Effector memory CD8-positive, alpha-beta T cell (primary cell): ENCODE measurements around the gene THSD4.

Experiments used
- ATAC-seq: fragments of 150-1000 bp; cut with Tn5 transposase; replicated peaks from 2 replicates; pipeline ENCODE4 v1.10.0; 2021; ENCODE audit warnings: mild to moderate bottlenecking, moderate library complexity
- DNase-seq, 3 experiments: peaks; one replicate each; pipeline ENCODE4 v3.0.0; 2021
- H3K27ac Mint-ChIP-seq, 2 donors: one replicate each; pipeline ENCODE4 v1.8.0; 2022; ENCODE audit warnings: mild to moderate bottlenecking in 2 of 2, mixed read lengths in 2 of 2, moderate library complexity in 2 of 2
- H3K27me3 Mint-ChIP-seq, 2 donors: one replicate each; pipeline ENCODE4 v1.8.0; 2022; ENCODE audit warnings: mixed read lengths in 2 of 2
- H3K36me3 Mint-ChIP-seq: one replicate; pipeline ENCODE4 v1.8.0; 2022; ENCODE audit warnings: mild to moderate bottlenecking, moderate library complexity, mixed read lengths; ENCODE audit not compliant: insufficient read depth
- H3K4me1 Mint-ChIP-seq, 2 donors: one replicate each; pipeline ENCODE4 v1.8.0; 2022; ENCODE audit warnings: low read depth in 2 of 2, mixed read lengths in 2 of 2
- H3K4me3 Mint-ChIP-seq, 2 donors: one replicate each; pipeline ENCODE4 v1.8.0; 2022; ENCODE audit warnings: mild to moderate bottlenecking in 2 of 2, mixed read lengths in 2 of 2, moderate library complexity in 2 of 2
- H3K9me3 Mint-ChIP-seq, 2 donors: one replicate each; pipeline ENCODE4 v1.8.0; 2022; ENCODE audit warnings: mixed read lengths in 2 of 2

THSD4 gene

GRCh38 chr15:71471347-71471746 is 356.1 kb downstream of the THSD4 start:
- Mint-ChIP-seq H3K27me3 (peaks cover 12 to 43% of the 10 kb centered on the region in 2 donors), H3K9me3 (no peaks in the 10 kb centered on the region), H3K36me3 (no peaks in the 10 kb centered on the region), H3K4me1 (peaks cover 0 to 2% of the 10 kb centered on the region in 2 donors), H3K27ac (no peak overlapping the region), H3K4me3 (no peak overlapping the region)
- DNase-seq (no peak), ATAC-seq (no peak)

GRCh38 chr15:71472566-71472965 is 357.3 kb downstream of the THSD4 start:
- peaks cover 0 to 2% of the 10 kb centered on the region in 2 donors for H3K4me1 Mint-ChIP-seq
- no peak overlapping the region for H3K4me3 Mint-ChIP-seq
- no peaks in the 10 kb centered on the region for H3K36me3 Mint-ChIP-seq
- no peak overlapping the region for H3K27ac Mint-ChIP-seq
- ATAC-seq, result no peak
- no peaks in the 10 kb centered on the region for H3K9me3 Mint-ChIP-seq
- DNase-seq, result no peak
- peaks cover 12 to 39% of the 10 kb centered on the region in 2 donors for H3K27me3 Mint-ChIP-seq

GRCh38 chr15:71473751-71474150 is 358.5 kb downstream of the THSD4 start:
- DNase-seq (no peak), ATAC-seq (no peak)
- no peak overlapping the region for H3K4me3 Mint-ChIP-seq
- H3K9me3 Mint-ChIP-seq, result no peaks in the 10 kb centered on the region
- no peak overlapping the region for H3K27ac Mint-ChIP-seq
- H3K4me1 Mint-ChIP-seq, result peaks cover 0 to 2% of the 10 kb centered on the region in 2 donors
- H3K36me3 Mint-ChIP-seq, result no peaks in the 10 kb centered on the region
- peaks cover 7 to 29% of the 10 kb centered on the region in 2 donors for H3K27me3 Mint-ChIP-seq

GRCh38 chr15:71476823-71477222 is 361.6 kb downstream of the THSD4 start:
- H3K4me3 Mint-ChIP-seq, result no peak overlapping the region
- no peak for DNase-seq

GRCh38 chr15:71480556-71480955 is 365.3 kb downstream of the THSD4 start:
- ATAC-seq, result no peak
- no peak for DNase-seq
- H3K27me3 Mint-ChIP-seq, result peaks cover 17 to 37% of the 10 kb centered on the region in 2 donors
- H3K9me3 Mint-ChIP-seq, result no peaks in the 10 kb centered on the region
- no peak overlapping the region for H3K4me3 Mint-ChIP-seq
- H3K36me3 Mint-ChIP-seq, result no peaks in the 10 kb centered on the region
- H3K27ac Mint-ChIP-seq, result no peak overlapping the region
- no peaks in the 10 kb centered on the region for H3K4me1 Mint-ChIP-seq

More at GRCh38 chr15:71476823-71477222, 361.6 kb downstream of the THSD4 start:
- ATAC-seq, result no peak
- Mint-ChIP-seq H3K9me3 (no peaks in the 10 kb centered on the region), H3K4me1 (no peaks in the 10 kb centered on the region), H3K36me3 (no peaks in the 10 kb centered on the region), H3K27ac (no peak overlapping the region), H3K27me3 (peaks cover 11 to 32% of the 10 kb centered on the region in 2 donors)

- no peak for ATAC-seq
- no peak for DNase-seq
- Mint-ChIP-seq H3K36me3 (no peaks in the 10 kb centered on the region), H3K27ac (no peak overlapping the region), H3K9me3 (no peaks in the 10 kb centered on the region), H3K4me3 (no peak overlapping the region), H3K4me1 (no peaks in the 10 kb centered on the region), H3K27me3 (peaks cover 36 to 42% of the 10 kb centered on the region in 2 donors)
Observed at GRCh38 chr15:71484080-71484479, 368.8 kb downstream of the THSD4 start.

GRCh38 chr15:71485094-71485693 is 369.9 kb downstream of the THSD4 start:
- no peak overlapping the region for H3K27ac Mint-ChIP-seq
- peaks cover 41 to 48% of the 10 kb centered on the region in 2 donors for H3K27me3 Mint-ChIP-seq
- H3K4me1 Mint-ChIP-seq, result no peaks in the 10 kb centered on the region
- ATAC-seq (no peak), DNase-seq (no peak)
- H3K9me3 Mint-ChIP-seq, result no peaks in the 10 kb centered on the region
- H3K36me3 Mint-ChIP-seq, result no peaks in the 10 kb centered on the region
- H3K4me3 Mint-ChIP-seq, result no peak overlapping the region

GRCh38 chr15:71489570-71489969 is 374.3 kb downstream of the THSD4 start:
- Mint-ChIP-seq H3K9me3 (no peaks in the 10 kb centered on the region), H3K27me3 (peaks cover 30 to 32% of the 10 kb centered on the region in 2 donors), H3K4me3 (no peak overlapping the region), H3K4me1 (no peaks in the 10 kb centered on the region), H3K36me3 (no peaks in the 10 kb centered on the region), H3K27ac (no peak overlapping the region)
- ATAC-seq, result no peak
- no peak for DNase-seq

- Mint-ChIP-seq H3K9me3 (no peaks in the 10 kb centered on the region), H3K27me3 (peaks cover 20 to 30% of the 10 kb centered on the region in 2 donors), H3K36me3 (no peaks in the 10 kb centered on the region), H3K4me3 (no peak overlapping the region), H3K4me1 (no peaks in the 10 kb centered on the region), H3K27ac (no peak overlapping the region)
- no peak for DNase-seq
- ATAC-seq, result no peak
Observed at GRCh38 chr15:71493526-71493925, 378.3 kb downstream of the THSD4 start.

- Mint-ChIP-seq H3K27ac (no peak overlapping the region), H3K36me3 (no peaks in the 10 kb centered on the region), H3K27me3 (peaks cover 17 to 22% of the 10 kb centered on the region in 2 donors), H3K4me3 (no peak overlapping the region), H3K9me3 (no peaks in the 10 kb centered on the region), H3K4me1 (no peaks in the 10 kb centered on the region)
- ATAC-seq, result no peak
- no peak for DNase-seq
Observed at GRCh38 chr15:71494563-71495397, 379.5 kb downstream of the THSD4 start.

- Mint-ChIP-seq H3K36me3 (no peaks in the 10 kb centered on the region), H3K27ac (no peak overlapping the region), H3K27me3 (peaks cover 21 to 27% of the 10 kb centered on the region in 2 donors), H3K4me3 (no peak overlapping the region), H3K9me3 (no peaks in the 10 kb centered on the region), H3K4me1 (no peaks in the 10 kb centered on the region)
- DNase-seq (no peak), ATAC-seq (no peak)
Observed at GRCh38 chr15:71495398-71495780, 380.1 kb downstream of the THSD4 start.

- no peaks in the 10 kb centered on the region for H3K36me3 Mint-ChIP-seq
- ATAC-seq, result no peak
Observed at GRCh38 chr15:71496336-71496955, 381.2 kb downstream of the THSD4 start.

GRCh38 chr15:71501344-71502076 is 386.2 kb downstream of the THSD4 start:
- H3K4me3 Mint-ChIP-seq, result no peak overlapping the region
- H3K4me1 Mint-ChIP-seq, result no peaks in the 10 kb centered on the region
- DNase-seq, result no peak
- ATAC-seq, result no peak
- no peaks in the 10 kb centered on the region for H3K36me3 Mint-ChIP-seq
- H3K9me3 Mint-ChIP-seq, result no peaks in the 10 kb centered on the region
- peaks cover 28 to 62% of the 10 kb centered on the region in 2 donors for H3K27me3 Mint-ChIP-seq
- H3K27ac Mint-ChIP-seq, result no peak overlapping the region

More at GRCh38 chr15:71496336-71496955, 381.2 kb downstream of the THSD4 start:
- H3K27me3 Mint-ChIP-seq, result peaks cover 25 to 32% of the 10 kb centered on the region in 2 donors
- no peaks in the 10 kb centered on the region for H3K9me3 Mint-ChIP-seq
- H3K4me1 Mint-ChIP-seq, result no peaks in the 10 kb centered on the region
- no peak for DNase-seq
- H3K27ac Mint-ChIP-seq, result no peak overlapping the region
- H3K4me3 Mint-ChIP-seq, result no peak overlapping the region
